ENCODE measurements around the gene TMA7. TPM values are rescaled to one million over a fixed set of nuclear protein-coding genes. Genes with fewer than 3 reads are reported as not detected.

Gene TMA7
- total RNA-seq, 6 experiments from 2014 or later: 213 to 341 (median 280) TPM

GRCh38 chr3:48436477-48436787, 3.6 kb upstream of the TMA7 start:
- peaks cover 47% of the 10 kb centered on the region for H3K4me1 Mint-ChIP-seq (ENCODE audit: low read depth)
- no peak for DNase-seq
- TF ChIP-seq CTCF (IDR thresholded peaks at IDR 0.05): no peak
- H3K9me3 Mint-ChIP-seq: no peaks in the 10 kb centered on the region
- peaks cover 16% of the 10 kb centered on the region for H3K36me3 Mint-ChIP-seq (ENCODE audit: low read depth)
- no peak overlapping the region for H3K27ac Mint-ChIP-seq
- no peak overlapping the region for H3K4me3 Mint-ChIP-seq
- H3K27me3 Mint-ChIP-seq (ENCODE audit: insufficient read depth): no peaks in the 10 kb centered on the region

- Mint-ChIP-seq H3K4me3 (no peak overlapping the region), H3K9me3 (no peaks in the 10 kb centered on the region), H3K27me3 (ENCODE audit: insufficient read depth) (no peaks in the 10 kb centered on the region), H3K27ac (no peak overlapping the region), H3K4me1 (ENCODE audit: low read depth) (peaks cover 48% of the 10 kb centered on the region), H3K36me3 (ENCODE audit: low read depth) (peaks cover 16% of the 10 kb centered on the region)
- no peak for TF ChIP-seq CTCF (IDR thresholded peaks at IDR 0.05)
- DNase-seq: no peak
These were observed 3.2 kb upstream of the TMA7 start for GRCh38 chr3:48436855-48437254.

GRCh38 chr3:48437812-48438211, 2.2 kb upstream of the TMA7 start:
- DNase-seq: no peak
- no peak for TF ChIP-seq CTCF (IDR thresholded peaks at IDR 0.05)
- H3K27ac Mint-ChIP-seq: no peak overlapping the region
- no peak overlapping the region for H3K4me3 Mint-ChIP-seq
- H3K36me3 Mint-ChIP-seq (ENCODE audit: low read depth): peaks cover 18% of the 10 kb centered on the region; the same call in 1 of the 2 replicates
- H3K27me3 Mint-ChIP-seq (ENCODE audit: insufficient read depth): no peaks in the 10 kb centered on the region
- H3K4me1 Mint-ChIP-seq (ENCODE audit: low read depth): peaks cover 42% of the 10 kb centered on the region
- no peaks in the 10 kb centered on the region for H3K9me3 Mint-ChIP-seq

- Mint-ChIP-seq H3K27me3 (ENCODE audit: insufficient read depth) (no peaks in the 10 kb centered on the region; the same call in 1 of the 2 replicates), H3K4me3 (peak overlapping the region; percentile 98), H3K9me3 (no peaks in the 10 kb centered on the region), H3K27ac (peak overlapping the region; percentile 78), H3K36me3 (ENCODE audit: low read depth) (peaks cover 18% of the 10 kb centered on the region; the same call in 1 of the 2 replicates), H3K4me1 (ENCODE audit: low read depth) (peaks cover 27% of the 10 kb centered on the region)
- no peak for TF ChIP-seq CTCF (IDR thresholded peaks at IDR 0.05)
- DNase-seq: no peak
These were observed 517 bp downstream of the TMA7 start for GRCh38 chr3:48440590-48440958.

DNA sequence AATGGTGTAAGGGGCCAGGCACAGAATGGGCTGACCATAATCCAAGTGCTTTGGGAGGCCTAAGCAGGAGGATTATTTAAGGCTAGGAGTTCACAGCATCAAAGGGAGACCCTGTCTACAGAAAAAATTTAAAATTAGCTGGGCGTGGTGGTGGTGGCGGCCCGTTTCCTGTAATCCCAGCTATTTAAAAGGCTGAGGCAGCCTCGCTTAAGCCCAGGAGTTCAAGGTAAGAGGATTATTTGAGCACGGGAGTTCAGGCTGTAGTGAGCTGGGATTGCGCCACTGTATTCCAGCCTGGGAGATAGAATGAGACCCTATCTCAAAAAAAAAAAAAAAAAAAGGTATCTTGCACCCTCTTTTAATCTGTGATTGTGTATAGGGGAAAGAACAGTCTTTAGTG, 1.9 kb downstream of the TMA7 start:
- peaks cover 36% of the 10 kb centered on the region for H3K4me1 Mint-ChIP-seq (ENCODE audit: low read depth)
- H3K27me3 Mint-ChIP-seq (ENCODE audit: insufficient read depth): peaks cover 5% of the 10 kb centered on the region; the same call in 1 of the 2 replicates
- peaks cover 18% of the 10 kb centered on the region; the same call in 1 of the 2 replicates for H3K36me3 Mint-ChIP-seq (ENCODE audit: low read depth)
- H3K4me3 Mint-ChIP-seq: peak overlapping the region; percentile 98; the same call in 1 of the 2 replicates
- no peaks in the 10 kb centered on the region for H3K9me3 Mint-ChIP-seq
- DNase-seq: no peak
- TF ChIP-seq CTCF (IDR thresholded peaks at IDR 0.05): no peak
- peak overlapping the region; percentile 78 for H3K27ac Mint-ChIP-seq
